GM19240 (cell line): ENCODE data around the gene ASF1B.
A peak's percentile ranks its signal among the peaks of the same experiment; 100 is the strongest.
"Not testable (repeated sequence)": the region's sequence is repeated elsewhere in the genome, so short reads cannot be mapped to it uniquely, and the experiment has no call there.

Source experiments
- DNase-seq: peaks from one replicate; pipeline ENCODE4 v3.0.0; 2011; ENCODE audit warnings: low spot score; ENCODE audit not compliant: insufficient read length

ASF1B gene

DNA sequence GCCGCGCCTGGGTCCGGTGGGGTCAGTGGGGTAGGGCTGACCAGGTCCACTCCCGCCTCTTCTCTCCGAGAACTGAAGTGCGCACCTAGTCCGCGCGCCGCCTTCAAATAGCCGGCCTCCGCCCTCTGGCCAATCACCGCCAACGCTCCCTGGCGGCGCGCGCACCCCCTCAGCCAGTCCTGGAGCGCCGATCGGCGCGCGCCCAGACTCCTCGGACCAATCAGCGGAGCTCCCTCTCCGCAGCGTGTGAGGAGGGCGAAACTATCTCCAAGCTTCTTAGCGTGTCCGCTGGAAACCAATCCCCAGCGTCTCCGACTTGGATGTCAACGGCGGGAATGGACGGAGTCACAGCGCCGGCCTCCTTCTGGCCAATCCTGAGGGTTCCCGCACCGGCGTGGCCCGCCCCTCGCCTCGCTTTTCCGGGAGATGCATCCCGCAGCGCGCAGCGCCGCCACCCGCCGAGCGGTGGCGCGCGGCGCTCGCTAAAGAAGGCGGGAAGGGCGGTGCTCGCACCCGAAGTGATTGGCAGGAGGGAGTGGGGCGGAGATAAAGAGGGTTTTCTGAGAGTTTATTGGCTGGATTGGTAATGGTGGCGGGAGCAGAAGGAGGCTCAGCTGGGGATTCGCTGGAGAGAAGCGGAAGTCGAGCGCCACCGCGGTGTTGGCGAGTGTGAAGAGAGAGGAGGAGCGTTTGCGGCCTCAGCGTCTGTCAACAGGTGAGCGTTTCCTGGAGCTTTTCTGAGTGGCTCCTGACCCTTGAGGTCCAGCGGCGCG, at the start of gene ASF1B:
Gene ASF1B (minus strand): TSS at position 81 of the 773 bp plus-strand sequence. CDS start 133 bp downstream, outside the sequence.
- DNase-seq: peak; percentile 95

DNA sequence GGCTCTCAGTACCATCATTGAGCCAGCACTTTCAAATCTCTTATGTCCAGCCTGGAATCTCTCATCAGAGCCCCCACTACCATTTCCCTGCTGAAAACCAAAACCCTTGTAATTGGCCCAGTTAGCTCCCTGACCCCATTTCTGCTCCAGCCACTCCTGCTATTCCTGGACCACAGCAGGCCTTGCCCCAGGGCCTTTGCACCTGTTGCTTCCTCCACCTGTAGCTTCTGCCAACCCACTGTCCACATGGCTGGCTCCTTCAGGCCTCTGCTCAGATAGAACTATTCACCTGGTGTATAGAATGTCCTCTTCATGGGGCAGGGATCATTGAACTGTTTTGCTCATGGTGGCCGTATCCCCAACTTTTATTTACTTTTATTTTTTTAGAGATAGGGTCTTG, 49.3 kb upstream of the ASF1B start:
- DNase-seq: not testable (repeated sequence)

DNA sequence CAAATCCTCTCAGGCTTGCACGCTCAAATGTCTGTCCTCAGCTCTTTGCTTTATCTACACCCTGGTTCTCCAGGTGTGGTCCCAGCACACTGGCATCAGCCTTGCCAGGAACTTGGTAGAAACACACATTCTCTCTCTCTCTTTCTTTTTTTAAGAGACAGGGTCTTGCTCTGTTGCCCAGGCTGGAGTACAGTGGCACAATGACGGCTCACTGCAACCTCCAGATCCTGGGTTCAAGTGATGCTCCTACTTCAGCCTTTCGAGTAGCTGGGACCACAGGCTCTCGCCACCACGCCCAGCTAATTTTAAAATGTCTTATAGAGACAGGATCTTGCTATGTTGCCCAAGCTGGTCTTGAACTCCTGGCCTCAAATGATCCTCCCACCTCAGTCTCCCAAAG, 48.8 kb upstream of the ASF1B start:
- DNase-seq: no peak

- no peak for DNase-seq
Measured at GRCh38 chr19:14183741-14184350, 47.5 kb upstream of the ASF1B start.

DNA sequence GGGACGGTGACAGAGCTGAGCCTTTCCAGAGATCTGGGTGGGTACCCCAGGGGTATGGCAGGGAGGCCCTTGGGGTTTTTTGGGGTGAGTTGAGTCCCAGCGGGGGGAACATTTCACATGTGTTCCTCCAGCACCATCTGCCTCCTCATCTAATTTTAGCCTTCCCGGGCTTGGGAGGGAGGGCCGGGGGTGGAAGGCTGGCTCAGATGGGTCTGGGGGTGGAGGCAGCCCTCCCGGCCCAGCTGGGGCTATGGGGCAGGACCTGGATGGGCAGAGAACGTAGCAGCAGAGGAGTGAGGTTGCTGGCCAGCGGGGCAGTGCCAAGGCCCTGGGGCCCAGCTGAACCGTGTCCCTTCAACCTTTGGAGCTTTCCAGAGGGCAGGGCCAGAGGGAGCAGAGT, 46.1 kb upstream of the ASF1B start:
- no peak for DNase-seq

DNA sequence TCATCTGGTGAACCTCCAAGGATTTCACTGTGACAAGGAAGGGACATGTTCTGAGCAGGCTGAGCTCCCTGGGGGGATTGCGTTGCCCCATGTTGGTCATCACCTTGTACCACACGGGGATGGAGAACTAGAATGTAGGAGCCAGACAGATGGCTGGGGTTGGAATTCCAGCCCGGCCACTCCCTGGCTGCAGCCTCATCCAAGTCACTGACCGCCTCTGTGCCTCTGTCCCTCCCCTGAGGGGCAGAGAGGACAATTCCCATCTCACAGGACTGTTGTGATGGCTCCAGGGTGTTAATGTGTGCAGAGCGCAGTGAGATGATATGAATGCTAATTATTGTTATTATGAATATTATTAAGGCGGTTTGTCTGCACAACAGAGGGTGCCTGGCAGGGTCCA, 45.5 kb upstream of the ASF1B start:
- DNase-seq: no peak

DNA sequence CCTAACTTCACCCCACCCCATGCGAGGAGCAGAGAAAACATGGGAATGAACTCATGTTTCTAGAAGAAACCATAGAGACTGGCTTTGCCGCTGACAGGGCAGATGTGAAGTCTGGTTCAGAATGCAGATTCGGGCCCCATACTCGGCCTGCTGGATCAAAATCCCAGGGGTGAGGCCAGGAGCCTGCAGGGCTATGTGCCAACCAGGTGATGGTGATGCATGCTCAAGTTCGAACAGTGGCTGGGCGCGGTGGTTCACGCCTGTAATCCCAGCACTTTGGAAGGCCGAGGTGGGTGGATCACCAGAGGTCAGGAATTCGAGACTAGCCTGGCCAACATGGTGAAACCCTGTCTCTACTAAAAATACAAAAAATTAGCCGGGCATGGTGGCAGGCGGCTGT, 44.8 kb upstream of the ASF1B start:
- DNase-seq: not testable (repeated sequence)

- no peak for DNase-seq
Measured at GRCh38 chr19:14177496-14178074, 41.2 kb upstream of the ASF1B start.

DNA sequence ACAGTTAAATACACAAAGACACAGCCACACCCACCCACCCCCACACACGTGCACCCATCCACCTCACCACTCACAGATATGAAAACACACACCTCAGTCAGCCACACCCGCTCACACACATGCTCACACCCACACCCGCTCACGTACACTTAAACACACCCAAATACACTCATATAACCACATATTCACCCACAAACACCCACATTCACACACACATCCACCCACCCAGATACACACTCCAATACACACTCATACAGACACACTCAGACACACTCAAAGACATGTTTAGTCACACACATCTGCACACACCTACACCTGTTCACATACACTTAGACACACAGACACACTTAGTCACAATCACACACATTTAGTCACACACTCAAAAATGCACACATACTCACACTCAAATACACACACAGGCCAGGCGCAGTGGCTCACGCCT, 39.0 kb upstream of the ASF1B start:
- no peak for DNase-seq

DNA sequence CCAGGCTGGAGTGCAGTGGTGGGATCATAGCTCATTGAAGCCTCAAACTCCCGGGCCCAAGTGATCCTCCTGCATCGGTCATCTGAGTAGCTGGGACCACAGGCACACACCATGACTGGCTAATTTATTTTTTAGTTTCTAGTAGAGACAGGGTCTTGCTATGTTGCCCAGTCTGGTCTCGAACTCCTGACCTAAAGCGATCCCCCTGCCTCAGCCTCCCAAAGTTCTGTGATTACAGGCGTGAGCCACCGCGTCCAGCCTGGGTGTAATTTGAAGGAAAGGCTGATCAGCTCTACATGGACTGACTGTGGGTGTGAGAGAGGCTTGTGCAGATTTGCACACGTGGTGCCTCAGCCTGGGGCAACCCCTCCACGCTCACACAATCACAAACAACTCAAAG, 38.5 kb upstream of the ASF1B start:
- DNase-seq: no peak

- DNase-seq: no peak
Measured at GRCh38 chr19:14168993-14169392, 32.6 kb upstream of the ASF1B start.

DNA sequence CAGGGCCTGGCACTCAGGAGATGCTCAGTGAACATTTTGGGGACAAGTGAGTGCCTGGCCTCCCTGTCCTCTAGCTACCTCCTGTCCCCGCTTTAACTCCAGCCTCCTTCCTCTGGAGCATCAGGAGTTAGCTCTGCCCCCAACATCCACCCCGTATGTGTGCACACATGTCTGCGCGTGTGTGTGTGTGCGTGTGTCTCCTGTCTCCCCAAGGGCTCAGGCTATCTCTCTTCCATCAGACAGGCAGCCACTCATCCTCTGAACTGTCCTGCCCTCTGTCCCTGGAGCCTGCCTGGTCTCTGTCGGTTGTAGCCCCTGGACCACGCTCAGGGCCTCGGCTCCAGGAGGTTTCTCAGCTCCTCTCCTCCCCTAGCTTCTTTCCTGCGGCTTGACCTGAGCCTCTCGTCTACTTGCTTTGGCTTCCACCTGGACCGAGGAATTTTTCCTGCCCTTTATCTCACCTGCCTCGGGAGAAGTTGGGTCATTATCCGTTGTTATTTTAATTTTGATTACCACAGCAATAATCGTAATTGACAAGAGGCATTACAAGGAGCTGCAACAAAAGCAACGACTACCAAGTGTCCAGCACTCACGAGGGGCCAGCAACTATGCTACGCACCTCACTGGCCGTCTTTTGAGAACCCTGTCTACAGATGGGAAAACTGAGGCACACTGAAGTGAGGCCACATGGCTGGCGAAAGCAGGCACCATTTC, 32.0 kb upstream of the ASF1B start:
- no peak for DNase-seq

DNA sequence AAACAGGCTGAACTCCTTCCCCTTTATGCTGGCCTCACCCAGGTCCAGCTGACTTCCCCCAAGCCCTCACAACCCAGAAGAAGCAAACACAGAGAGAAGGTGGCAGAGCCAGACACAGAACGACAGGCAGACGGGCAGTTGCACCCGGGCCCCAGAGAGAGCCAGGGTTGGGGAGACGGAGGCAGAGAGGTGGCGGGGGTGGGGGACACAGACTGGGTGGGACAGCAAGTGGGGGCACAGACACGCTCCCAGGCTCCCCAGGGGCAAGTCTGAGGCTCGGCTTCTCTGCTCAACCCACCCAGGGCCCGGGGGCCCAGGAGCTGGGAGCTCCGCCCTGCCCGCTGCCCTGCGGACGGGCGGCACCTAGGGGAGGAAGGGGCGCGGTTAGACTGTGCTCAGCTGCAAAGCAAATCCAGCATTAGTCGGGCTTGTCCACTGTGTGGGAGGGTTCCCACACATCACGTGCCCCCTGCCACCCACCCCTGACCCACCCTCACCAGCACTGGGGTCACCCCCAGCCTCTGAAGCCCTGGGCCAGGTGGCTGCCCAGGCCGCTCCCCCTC, 31.3 kb upstream of the ASF1B start:
- DNase-seq: no peak

DNA sequence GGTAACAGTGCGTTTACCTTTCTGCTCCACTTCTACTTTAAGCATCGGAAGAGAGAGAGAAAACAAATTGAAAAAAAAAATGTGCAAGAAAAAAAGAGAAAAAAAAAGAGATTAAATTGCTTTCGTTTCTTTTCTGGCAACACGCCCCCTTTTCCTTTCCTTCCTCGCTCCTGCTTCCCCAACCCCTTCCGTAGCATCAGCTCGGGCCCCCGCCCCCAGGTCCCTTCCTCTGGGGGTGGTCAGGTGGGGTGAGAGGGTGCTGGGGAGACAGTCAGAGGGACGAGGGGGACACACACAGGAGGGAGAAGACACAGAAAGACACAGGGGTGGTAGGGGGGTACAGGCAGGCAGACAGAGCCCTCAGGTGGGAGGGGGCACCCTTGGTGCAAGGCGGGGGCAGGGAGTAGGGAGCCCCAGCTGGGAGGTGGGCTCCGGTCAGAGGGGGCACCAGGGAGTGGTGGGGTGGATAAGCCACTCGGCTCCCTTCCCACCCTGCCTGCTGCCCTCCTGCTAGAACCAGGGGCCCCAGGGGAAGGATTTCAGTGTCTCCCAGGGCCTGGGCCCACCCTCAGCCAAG, 30.7 kb upstream of the ASF1B start:
- no peak for DNase-seq

DNA sequence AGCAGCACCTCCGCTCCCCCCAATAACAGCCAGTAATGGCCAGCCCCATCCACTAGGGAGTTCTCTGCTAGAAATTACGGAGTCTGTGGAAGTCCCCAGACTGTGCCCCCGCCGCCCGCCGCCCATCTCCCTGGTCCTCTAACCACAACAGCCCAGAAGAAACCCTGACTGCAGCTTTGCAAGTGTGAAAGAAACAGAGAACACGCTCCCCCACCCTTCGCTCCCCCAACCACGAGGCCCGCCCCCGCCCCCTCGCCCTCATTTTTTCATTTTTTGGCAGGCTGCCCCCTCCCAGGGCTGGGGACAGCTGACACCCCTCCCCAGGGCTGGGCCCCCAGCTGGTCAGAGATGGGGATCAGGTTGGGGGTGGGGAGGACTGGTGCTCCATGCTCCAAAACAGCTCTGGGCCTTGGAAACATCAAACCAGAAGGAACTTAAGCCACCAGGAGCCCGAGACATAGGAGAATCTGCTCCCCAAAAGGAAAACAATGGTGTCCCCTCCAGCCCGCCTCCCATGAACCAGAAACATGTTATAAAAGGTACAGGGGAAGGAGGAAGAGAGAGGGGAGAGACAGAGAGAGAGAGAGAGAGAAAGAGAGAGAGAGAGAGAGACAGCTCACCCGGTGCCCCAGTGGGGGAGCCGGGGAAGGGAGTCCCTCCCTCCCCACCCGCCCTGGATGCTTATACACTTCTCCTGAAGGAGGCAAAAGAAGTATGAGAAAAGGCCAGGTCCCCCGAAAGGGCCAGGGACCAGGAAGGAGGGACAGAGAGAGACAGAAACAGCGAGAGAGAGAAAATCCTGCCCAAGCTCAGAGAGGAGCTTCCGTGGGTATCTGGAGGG, 29.8 kb upstream of the ASF1B start:
- DNase-seq: no peak

DNA sequence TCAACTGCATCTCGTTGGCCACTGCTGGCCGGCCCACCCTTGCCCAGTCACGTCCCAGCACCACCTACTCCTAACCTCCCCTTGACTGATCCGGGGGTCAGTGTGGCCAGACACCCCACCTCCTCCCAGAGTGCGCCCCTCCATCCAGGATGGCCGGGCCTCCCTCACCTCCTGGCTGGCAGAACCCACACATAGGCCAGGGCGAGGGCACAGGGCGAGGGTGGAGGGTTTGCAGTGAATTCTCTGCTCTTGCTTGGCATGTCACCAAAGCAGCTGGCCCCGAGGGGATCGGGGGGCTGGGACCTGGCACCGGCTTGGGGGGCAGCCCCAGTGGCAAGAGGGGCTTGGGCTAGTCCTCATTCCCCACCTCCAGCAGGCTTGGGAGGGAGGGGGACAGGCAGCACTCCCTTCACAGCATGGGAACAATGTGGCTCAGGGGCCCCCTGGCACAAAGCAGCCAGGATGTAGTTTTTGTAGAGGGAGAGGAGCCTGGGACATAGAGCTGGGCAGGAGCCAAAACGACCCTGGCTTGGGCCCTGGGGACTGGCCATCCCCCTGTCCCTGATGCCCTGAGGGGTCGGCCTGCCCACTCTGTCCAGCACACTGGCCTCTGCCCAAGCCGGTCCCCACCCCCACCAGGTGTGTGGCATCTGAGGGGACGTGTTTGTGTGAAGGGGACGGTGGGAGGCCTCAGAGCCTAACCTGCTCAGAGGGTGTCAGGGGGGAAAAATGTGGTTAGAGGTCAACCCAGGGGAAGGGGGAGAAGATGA, 28.5 kb upstream of the ASF1B start:
- no peak for DNase-seq

GRCh38 chr19:14164082-14164481, 27.7 kb upstream of the ASF1B start:
- DNase-seq: no peak

- no peak for DNase-seq
Measured at GRCh38 chr19:14162871-14163297, 26.5 kb upstream of the ASF1B start.

GRCh38 chr19:14161305-14161704, 24.9 kb upstream of the ASF1B start:
- no peak for DNase-seq
